ENCODE measurements around the gene WDPCP.
"Not testable (repeated sequence)": the region's sequence is repeated elsewhere in the genome, so short reads cannot be mapped to it uniquely, and the experiment has no call there.

Gene WDPCP

GRCh38 chr2:63192889-63193774, 395.1 kb downstream of the WDPCP start:
- peak; percentile 56 for FAIRE-seq
- DNase-seq (ENCODE audit: insufficient read length, low spot score): no peak
- no peak for TF ChIP-seq CTCF (IDR thresholded peaks at IDR 0.05; ENCODE audit: insufficient read depth, missing control alignments)

GRCh38 chr2:63192169-63192888, 395.9 kb downstream of the WDPCP start:
- DNase-seq (ENCODE audit: insufficient read length, low spot score) (no peak), FAIRE-seq (no peak)
- no peak for TF ChIP-seq CTCF (IDR thresholded peaks at IDR 0.05; ENCODE audit: insufficient read depth, missing control alignments)

GRCh38 chr2:63189026-63189425, 399.3 kb downstream of the WDPCP start:
- FAIRE-seq: peak; percentile 46
- DNase-seq (ENCODE audit: insufficient read length, low spot score): no peak
- TF ChIP-seq CTCF (IDR thresholded peaks at IDR 0.05; ENCODE audit: insufficient read depth, missing control alignments): peak; percentile 35

GRCh38 chr2:63186331-63186730, 401.9 kb downstream of the WDPCP start:
- TF ChIP-seq CTCF (IDR thresholded peaks at IDR 0.05; ENCODE audit: insufficient read depth, missing control alignments): no peak
- no peak for DNase-seq (ENCODE audit: insufficient read length, low spot score)
- no peak for FAIRE-seq

- FAIRE-seq (no peak), DNase-seq (ENCODE audit: insufficient read length, low spot score) (no peak)
- no peak for TF ChIP-seq CTCF (IDR thresholded peaks at IDR 0.05; ENCODE audit: insufficient read depth, missing control alignments)
Measured at GRCh38 chr2:63163161-63163820, 425.0 kb downstream of the WDPCP start.

- no peak for DNase-seq (ENCODE audit: insufficient read length, low spot score)
- no peak for FAIRE-seq
- TF ChIP-seq CTCF (IDR thresholded peaks at IDR 0.05; ENCODE audit: insufficient read depth, missing control alignments): no peak
Measured at GRCh38 chr2:63159262-63159661, 429.0 kb downstream of the WDPCP start.

GRCh38 chr2:63136683-63137082, 451.6 kb downstream of the WDPCP start:
- not testable (repeated sequence) for FAIRE-seq; DNase-seq (ENCODE audit: insufficient read length, low spot score)

Data from D721Med (cell line).